Measurements from ENCODE around the gene TCOF1.

The TCOF1 gene

GRCh38 chr5:150357326-150358260 is at the start of gene TCOF1:
TSS of gene TCOF1 (plus strand) at chr5:150357697. CDS start at chr5:150357747, 50 bp downstream.
- DNase-seq: peak; percentile 99

GRCh38 chr5:150309101-150309885 is 48.2 kb upstream of the TCOF1 start:
- no peak for DNase-seq

- DNase-seq: no peak
Measured at GRCh38 chr5:150309886-150310239, 47.6 kb upstream of the TCOF1 start.

- DNase-seq: no peak
Measured at GRCh38 chr5:150310246-150310645, 47.3 kb upstream of the TCOF1 start.

GRCh38 chr5:150311015-150311692 is 46.3 kb upstream of the TCOF1 start:
- no peak for DNase-seq

GRCh38 chr5:150312518-150312917 is 45.0 kb upstream of the TCOF1 start:
- no peak for DNase-seq

GRCh38 chr5:150313501-150313900 is 44.0 kb upstream of the TCOF1 start:
- no peak for DNase-seq

GRCh38 chr5:150313921-150314716 is 43.4 kb upstream of the TCOF1 start:
- DNase-seq: no peak

- DNase-seq: no peak
Measured at GRCh38 chr5:150315245-150315644, 42.3 kb upstream of the TCOF1 start.

- no peak for DNase-seq
Measured at GRCh38 chr5:150316320-150316719, 41.2 kb upstream of the TCOF1 start.

GRCh38 chr5:150317048-150318003 is 40.2 kb upstream of the TCOF1 start:
- DNase-seq: no peak

GRCh38 chr5:150318613-150319483 is 38.6 kb upstream of the TCOF1 start:
- no peak for DNase-seq

GRCh38 chr5:150319484-150319790 is 38.1 kb upstream of the TCOF1 start:
- DNase-seq: no peak

- no peak for DNase-seq
Measured at GRCh38 chr5:150320044-150320613, 37.4 kb upstream of the TCOF1 start.

- DNase-seq: no peak
Measured at GRCh38 chr5:150321211-150321610, 36.3 kb upstream of the TCOF1 start.

GRCh38 chr5:150321784-150322183 is 35.7 kb upstream of the TCOF1 start:
- no peak for DNase-seq

- DNase-seq: no peak
Measured at GRCh38 chr5:150322202-150322601, 35.3 kb upstream of the TCOF1 start.

GRCh38 chr5:150323092-150323491 is 34.4 kb upstream of the TCOF1 start:
- peak; percentile 37 for DNase-seq

- no peak for DNase-seq
Measured at GRCh38 chr5:150323819-150324218, 33.7 kb upstream of the TCOF1 start.

- no peak for DNase-seq
Measured at GRCh38 chr5:150325426-150325825, 32.1 kb upstream of the TCOF1 start.
